H9 (cell line): Measurements from ENCODE around the gene EHD4. TPM values are rescaled to one million over a fixed set of nuclear protein-coding genes. Genes with fewer than 3 reads are reported as not detected.

Source experiments
- DNase-seq: peaks from one replicate; pipeline ENCODE4 v3.0.0-alpha.2; 2017
- H2AFZ ChIP-seq: one replicate; pipeline ENCODE4 v1.6.1; 2013; ENCODE audit warnings: mild to moderate bottlenecking, low read length, control low read depth, moderate library complexity
- H2AK5ac ChIP-seq: 2 replicates; pipeline ENCODE4 v1.6.1; 2013; ENCODE audit warnings: low read length, control low read depth, mixed read lengths; ENCODE audit not compliant: insufficient read length
- H2BK120ac ChIP-seq: one replicate; pipeline ENCODE4 v1.6.1; 2013; ENCODE audit warnings: low read depth, mild to moderate bottlenecking, low read length, control low read depth, inconsistent platforms; ENCODE audit not compliant: poor library complexity, severe bottlenecking
- H2BK12ac ChIP-seq: 2 replicates; pipeline ENCODE4 v1.6.1; 2013; ENCODE audit warnings: low read length, control low read depth, mixed read lengths, low read depth; ENCODE audit not compliant: insufficient read length
- H2BK15ac ChIP-seq: 2 replicates; pipeline ENCODE4 v1.6.1; 2013; ENCODE audit warnings: low read depth, low read length, control low read depth
- H2BK20ac ChIP-seq: one replicate; pipeline ENCODE4 v1.6.1; 2013; ENCODE audit warnings: low read depth, mild to moderate bottlenecking, low read length, control low read depth, inconsistent platforms; ENCODE audit not compliant: poor library complexity, severe bottlenecking
- H2BK5ac ChIP-seq: 2 replicates; pipeline ENCODE4 v1.6.1; 2013; ENCODE audit warnings: low read length, control low read depth, mixed read lengths; ENCODE audit not compliant: insufficient read length
- H3K14ac ChIP-seq: 2 replicates; pipeline ENCODE4 v1.6.1; 2013; ENCODE audit warnings: low read length, control low read depth; ENCODE audit not compliant: insufficient read depth
- H3K18ac ChIP-seq: 2 replicates; pipeline ENCODE4 v1.6.1; 2013; ENCODE audit warnings: low read depth, mild to moderate bottlenecking, mixed read lengths, low read length, control low read depth; ENCODE audit not compliant: insufficient read length
- H3K23ac ChIP-seq: 2 replicates; pipeline ENCODE4 v1.6.1; 2013; ENCODE audit warnings: low read length, control low read depth, mixed read lengths, low read depth; ENCODE audit not compliant: insufficient read length
- H3K23me2 ChIP-seq: 2 replicates; pipeline ENCODE4 v1.6.1; 2013; ENCODE audit warnings: low read depth, mild to moderate bottlenecking, mixed read lengths, low read length, control low read depth; ENCODE audit not compliant: insufficient read length, poor library complexity, severe bottlenecking
- H3K27ac ChIP-seq: 2 replicates; pipeline ENCODE4 v1.5.1; 2013; ENCODE audit warnings: low read length, control low read depth, mixed read lengths, low read depth; ENCODE audit not compliant: insufficient read length
- H3K27me3 ChIP-seq: 2 replicates; pipeline ENCODE4 v1.6.1; 2013; ENCODE audit warnings: low read length, control low read depth, inconsistent platforms; ENCODE audit not compliant: insufficient read depth
- H3K4ac ChIP-seq: 2 replicates; pipeline ENCODE4 v1.6.1; 2013; ENCODE audit warnings: low read depth, mild to moderate bottlenecking, control low read depth, inconsistent platforms, low read length, moderate library complexity
- H3K4me1 ChIP-seq: 2 replicates; pipeline ENCODE4 v1.6.1; 2013; ENCODE audit warnings: low read length, control low read depth, inconsistent platforms; ENCODE audit not compliant: insufficient read depth
- H3K4me2 ChIP-seq: 2 replicates; pipeline ENCODE4 v1.6.1; 2013; ENCODE audit warnings: low read length, control low read depth, mixed read lengths; ENCODE audit not compliant: insufficient read length, insufficient read depth
- H3K56ac ChIP-seq: 2 replicates; pipeline ENCODE4 v1.6.1; 2013; ENCODE audit warnings: low read depth, mild to moderate bottlenecking, mixed read lengths, low read length, control low read depth; ENCODE audit not compliant: insufficient read length
- H3K79me1 ChIP-seq: 2 replicates; pipeline ENCODE4 v1.6.1; 2013; ENCODE audit warnings: low read depth, mild to moderate bottlenecking, moderate library complexity, low read length, control low read depth, inconsistent platforms; ENCODE audit not compliant: insufficient read depth, poor library complexity, severe bottlenecking
- H3K79me2 ChIP-seq: 2 replicates; pipeline ENCODE4 v1.6.1; 2013; ENCODE audit warnings: low read length, control low read depth, inconsistent platforms; ENCODE audit not compliant: insufficient read depth
- H3K9ac ChIP-seq: 2 replicates; pipeline ENCODE4 v1.6.1; 2013; ENCODE audit warnings: low read length, control low read depth, mixed read lengths; ENCODE audit not compliant: insufficient read length; ENCODE audit errors: extremely low read depth
- H3K9me3 ChIP-seq: one replicate; pipeline ENCODE4 v1.6.1; 2013; ENCODE audit warnings: low read depth, low read length, inconsistent platforms; ENCODE audit not compliant: control insufficient read depth
- H3T11ph ChIP-seq: one replicate; pipeline ENCODE4 v1.6.1; 2013; ENCODE audit warnings: mild to moderate bottlenecking, low read length, control low read depth, inconsistent platforms
- H4K20me1 ChIP-seq: one replicate; pipeline ENCODE4 v1.6.1; 2013; ENCODE audit not compliant: control insufficient read depth, insufficient read length, insufficient read depth
- H4K5ac ChIP-seq: 2 replicates; pipeline ENCODE4 v1.6.1; 2013; ENCODE audit warnings: low read depth, mild to moderate bottlenecking, mixed read lengths, low read length, control low read depth; ENCODE audit not compliant: insufficient read length
- H4K8ac ChIP-seq: replicated peaks from 2 replicates; pipeline ENCODE4 v1.6.1; 2013; ENCODE audit warnings: low read length, control low read depth, mixed read lengths, low read depth; ENCODE audit not compliant: insufficient read length
- H4K91ac ChIP-seq: 2 replicates; pipeline ENCODE4 v1.6.1; 2013; ENCODE audit warnings: low read depth, mild to moderate bottlenecking, moderate library complexity, mixed read lengths, low read length, control low read depth; ENCODE audit not compliant: insufficient read length
- H3K27ac Mint-ChIP-seq, 3 experiments: 2 replicates in 2 of 3; 3 replicates in 1 of 3; pipeline ENCODE4 v1.8.0; 2020 to 2021; ENCODE audit warnings: mixed read lengths in 3 of 3, mild to moderate bottlenecking in 1 of 3, moderate library complexity in 1 of 3
- H3K27me3 Mint-ChIP-seq: 2 replicates; pipeline ENCODE4 v1.8.0; 2021; ENCODE audit warnings: low read depth, mild to moderate bottlenecking, moderate library complexity, mixed read lengths
- H3K36me3 Mint-ChIP-seq, 3 experiments: 2 replicates in 2 of 3; 3 replicates in 1 of 3; pipeline ENCODE4 v1.8.0; 2020 to 2021; ENCODE audit warnings: low read depth in 3 of 3, mixed read lengths in 3 of 3; ENCODE audit not compliant: insufficient read depth in 1 of 3
- H3K4me1 Mint-ChIP-seq, 2 experiments: 2 replicates each; pipeline ENCODE4 v1.8.0; 2020; ENCODE audit warnings: mixed read lengths in 2 of 2
- H3K4me3 Mint-ChIP-seq, 2 experiments: 2 replicates in 1 of 2; 3 replicates in 1 of 2; pipeline ENCODE4 v1.8.0; 2020 to 2021; ENCODE audit warnings: mild to moderate bottlenecking in 2 of 2, mixed read lengths in 2 of 2, moderate library complexity in 1 of 2
- H3K9me3 Mint-ChIP-seq, 2 experiments: 2 replicates in 1 of 2; 3 replicates in 1 of 2; pipeline ENCODE4 v1.8.0; 2020; ENCODE audit warnings: mild to moderate bottlenecking in 2 of 2, mixed read lengths in 2 of 2, moderate library complexity in 1 of 2
- CTCF ChIP-seq: fragments of 200-600 bp; sonication (generic); conservative IDR thresholded peaks from 3 replicates; pipeline ENCODE4 v1.8.0; 2021; ENCODE audit warnings: antibody characterized with exemption, mild to moderate bottlenecking
- WGBS: extraction: QIAGEN DNeasy Blood & Tissue Kit; methylation state at CpG from one replicate; pipeline ENCODE4 v1.1.7; 2013; ENCODE audit warnings: missing lambda C conversion rate, low lambda C conversion rate, mixed read lengths; ENCODE audit not compliant: insufficient read length; ENCODE audit errors: extremely low coverage; 5-methylcytosine and 5-hydroxymethylcytosine counted together
- total RNA-seq: library from RNA; stranded (reverse); gene quantifications from 2 replicates; pipeline ENCODE4 v1.2.1, GENCODE V29; 2021

Gene EHD4
- total RNA-seq, 1 experiment from 2014 or later: 22.9 TPM

- H2BK20ac ChIP-seq: no peak overlapping the region
- no peaks in the 10 kb centered on the region; a peak in 1 of 5 replicates for H3K9me3 Mint-ChIP-seq
- no peak overlapping the region for H3K14ac ChIP-seq
- no peak overlapping the region for H2BK12ac ChIP-seq
- H3K27ac Mint-ChIP-seq: peak overlapping the region in 1 of 3 experiments; percentile 13; a peak in 2 of 7 replicates
- no peak overlapping the region for H3K56ac ChIP-seq
- H4K20me1 ChIP-seq: no peaks in the 10 kb centered on the region
- no peak overlapping the region for H4K5ac ChIP-seq
- no peak overlapping the region for H3K27ac ChIP-seq
- WGBS: no CpG with 5 or more reads among the region's 6 CpGs
- H3K23me2 ChIP-seq: no peaks in the 10 kb centered on the region
- H3K4ac ChIP-seq: no peak overlapping the region
- no peak overlapping the region for H3K9ac ChIP-seq
- no peak overlapping the region for H4K91ac ChIP-seq
- H3K4me2 ChIP-seq: no peak overlapping the region
- no peak overlapping the region for H3K18ac ChIP-seq
- DNase-seq: no peak
- no peaks in the 10 kb centered on the region for H3K27me3 ChIP-seq
- H2AK5ac ChIP-seq: no peak overlapping the region
- no peak overlapping the region for H3T11ph ChIP-seq
- H3K4me3 Mint-ChIP-seq: no peak overlapping the region
- H3K79me1 ChIP-seq: no peaks in the 10 kb centered on the region
- H2AFZ ChIP-seq: no peak overlapping the region
- no peak overlapping the region for H3K23ac ChIP-seq
- no peaks in the 10 kb centered on the region for H3K79me2 ChIP-seq
- no peak overlapping the region for H2BK5ac ChIP-seq
- TF ChIP-seq CTCF: no peak
- no peak overlapping the region for H4K8ac ChIP-seq
- H2BK120ac ChIP-seq: no peak overlapping the region
- no peaks in the 10 kb centered on the region for H3K4me1 ChIP-seq
- H3K36me3 Mint-ChIP-seq: no peaks in the 10 kb centered on the region
- H2BK15ac ChIP-seq: no peak overlapping the region
- H3K9me3 ChIP-seq: no peaks in the 10 kb centered on the region
- peaks cover 11 to 14% of the 10 kb centered on the region in 2 experiments for H3K4me1 Mint-ChIP-seq
- peaks cover 1% of the 10 kb centered on the region; the same call in 1 of the 2 replicates for H3K27me3 Mint-ChIP-seq
These were observed 81.1 kb downstream of the EHD4 start for GRCh38 chr15:41891226-41891625.
